HG03196 (cell line): ENCODE results near the gene FSCN2.

Experiments used
- ATAC-seq: cut with Tn5 transposase; IDR thresholded peaks from one replicate; pipeline ENCODE4 v1.9.1; 2021; ENCODE audit not compliant: unreplicated experiment

FSCN2 gene

GRCh38 chr17:81538651-81539570, 10.7 kb downstream of the FSCN2 start:
- ATAC-seq: no peak

- ATAC-seq: no peak
Measured at GRCh38 chr17:81539571-81539900, 11.4 kb downstream of the FSCN2 start.

- ATAC-seq: no peak
Measured at GRCh38 chr17:81539961-81540675, 11.9 kb downstream of the FSCN2 start.

- no peak for ATAC-seq
Measured at GRCh38 chr17:81540676-81541027, 12.5 kb downstream of the FSCN2 start.

GRCh38 chr17:81541123-81541522, 12.9 kb downstream of the FSCN2 start:
- no peak for ATAC-seq

- ATAC-seq: no peak
Measured at GRCh38 chr17:81542431-81543338, 14.5 kb downstream of the FSCN2 start.

- ATAC-seq: no peak
Measured at GRCh38 chr17:81543339-81543675, 15.1 kb downstream of the FSCN2 start.

GRCh38 chr17:81543756-81544155, 15.6 kb downstream of the FSCN2 start:
- ATAC-seq: no peak

- no peak for ATAC-seq
Measured at GRCh38 chr17:81544281-81544974, 16.3 kb downstream of the FSCN2 start.

- ATAC-seq: no peak
Measured at GRCh38 chr17:81545160-81545949, 17.2 kb downstream of the FSCN2 start.

- no peak for ATAC-seq
Measured at GRCh38 chr17:81546906-81547613, 18.9 kb downstream of the FSCN2 start.

- ATAC-seq: no peak
Measured at GRCh38 chr17:81547614-81547982, 19.4 kb downstream of the FSCN2 start.

- ATAC-seq: no peak
Measured at GRCh38 chr17:81549031-81549557, 20.9 kb downstream of the FSCN2 start.

GRCh38 chr17:81549826-81550225, 21.6 kb downstream of the FSCN2 start:
- no peak for ATAC-seq

GRCh38 chr17:81550285-81550684, 22.1 kb downstream of the FSCN2 start:
- no peak for ATAC-seq

GRCh38 chr17:81550830-81551457, 22.8 kb downstream of the FSCN2 start:
- ATAC-seq: no peak

GRCh38 chr17:81551458-81552243, 23.5 kb downstream of the FSCN2 start:
- no peak for ATAC-seq
